Colonic mucosa (tissue), 4 donors: ENCODE data around the gene TUBA1C. TPM values are rescaled to one million over a fixed set of nuclear protein-coding genes. Genes with fewer than 3 reads are reported as not detected.

Experiments
- DNase-seq: peaks from one replicate; pipeline ENCODE4 v3.0.0-alpha.2; 2020
- H3K27ac ChIP-seq: fragments of 200-600 bp; one replicate; pipeline ENCODE4 v1.8.0; 2021
- H3K27me3 ChIP-seq: fragments of 200-600 bp; one replicate; pipeline ENCODE4 v1.8.0; 2021
- H3K36me3 ChIP-seq: fragments of 200-600 bp; one replicate; pipeline ENCODE4 v1.8.0; 2021
- H3K4me1 ChIP-seq: fragments of 200-600 bp; one replicate; pipeline ENCODE4 v1.8.0; 2021; ENCODE audit warnings: mild to moderate bottlenecking
- H3K4me3 ChIP-seq: fragments of 200-600 bp; one replicate; pipeline ENCODE4 v1.8.0; 2021
- H3K9ac ChIP-seq, 2 donors: one replicate each; pipeline ENCODE4 v1.7.0; 2013; ENCODE audit warnings: control low read depth in 2 of 2, low read depth in 2 of 2, low read length in 2 of 2
- H3K9me3 ChIP-seq: fragments of 200-600 bp; one replicate; pipeline ENCODE4 v1.8.0; 2021
- CTCF ChIP-seq: fragments of 200-600 bp; IDR thresholded peaks from one replicate; pipeline ENCODE4 v1.8.0; 2022; ENCODE audit warnings: antibody characterized with exemption, mild to moderate bottlenecking
- intact Hi-C: fragments of 100-400 bp; cut with DNase I; formaldehyde crosslinking; loops from one replicate; pipeline ENCODE4 v1.14.1; 2022
- total RNA-seq, 2 donors: library from RNA; stranded (reverse); fragmentation: NEBNext Ultra II Directional in 1 of 2; extraction: Animal tissue kit (Norgen Biotek cat#: 25700) in 1 of 2; gene quantifications; one replicate each; pipeline ENCODE4 v1.2.1, GENCODE V29; 2021
- donor health status: healthy.
- donor health status: DM: no; HTN: no; CAD: no.
- donor health status: DM: no; HTN: no; CAD: no.

Gene TUBA1C
- total RNA-seq, 2 donors from 2014 or later, result 183 to 368 TPM

- no peak for TF ChIP-seq CTCF
- Histone ChIP-seq H3K4me3 (no peak overlapping the region), H3K27me3 (no peaks in the 10 kb centered on the region), H3K9me3 (no peaks in the 10 kb centered on the region), H3K4me1 (no peaks in the 10 kb centered on the region), H3K36me3 (no peaks in the 10 kb centered on the region), H3K9ac (no peak overlapping the region), H3K27ac (peak overlapping the region; percentile 85)
- no peak for DNase-seq
- intact Hi-C loops, result loop anchor here (5.0 kb wide), 1 partner anchor 45 kb away; the partner anchor contains the start of gene TUBA1A
Measured at GRCh38 chr12:49231878-49232655, 32.8 kb upstream of the TUBA1C start.

GRCh38 chr12:49232940-49233841, 31.7 kb upstream of the TUBA1C start:
- peak overlapping the region; percentile 85 for H3K27ac ChIP-seq
- no peaks in the 10 kb centered on the region for H3K4me1 ChIP-seq
- H3K4me3 ChIP-seq, result no peak overlapping the region
- peak; percentile 33 for DNase-seq
- H3K9ac ChIP-seq, result peak overlapping the region; percentile 8 to 62
- TF ChIP-seq CTCF, result no peak
- intact Hi-C loops, result loop anchor here (5.0 kb wide), 1 partner anchor 46 kb away; the partner anchor contains the start of gene TUBA1A
- no peaks in the 10 kb centered on the region for H3K36me3 ChIP-seq
- no peaks in the 10 kb centered on the region for H3K27me3 ChIP-seq
- H3K9me3 ChIP-seq, result no peaks in the 10 kb centered on the region

- intact Hi-C loops, result loop anchor here (5.0 kb wide), 1 partner anchor 47 kb away; the partner anchor contains the start of gene TUBA1A
- peak; percentile 37 for DNase-seq
- peak overlapping the region; percentile 35 for H3K4me3 ChIP-seq
Measured at GRCh38 chr12:49233842-49234526, 30.9 kb upstream of the TUBA1C start.

GRCh38 chr12:49236423-49236822, 28.5 kb upstream of the TUBA1C start:
- no peaks in the 10 kb centered on the region for H3K27me3 ChIP-seq
- no peak for DNase-seq
- H3K9ac ChIP-seq, result no peak overlapping the region
- no peaks in the 10 kb centered on the region for H3K36me3 ChIP-seq
- no peaks in the 10 kb centered on the region for H3K4me1 ChIP-seq
- H3K4me3 ChIP-seq, result no peak overlapping the region
- no peak for TF ChIP-seq CTCF
- H3K27ac ChIP-seq, result no peak overlapping the region
- no peaks in the 10 kb centered on the region for H3K9me3 ChIP-seq
- intact Hi-C loops, result loop anchor here (5.0 kb wide), 1 partner anchor 104 kb away; the partner anchor contains the start of gene TUBA1B

More at GRCh38 chr12:49233842-49234526, 30.9 kb upstream of the TUBA1C start:
- Histone ChIP-seq H3K27me3 (no peaks in the 10 kb centered on the region), H3K27ac (peak overlapping the region; percentile 85), H3K4me1 (no peaks in the 10 kb centered on the region), H3K9me3 (no peaks in the 10 kb centered on the region), H3K9ac (peak overlapping the region; percentile 62 to 66), H3K36me3 (no peaks in the 10 kb centered on the region)
- TF ChIP-seq CTCF, result no peak

GRCh38 chr12:49243631-49244030, 21.3 kb upstream of the TUBA1C start:
- Histone ChIP-seq H3K36me3 (no peaks in the 10 kb centered on the region), H3K9ac (no peak overlapping the region), H3K4me3 (no peak overlapping the region), H3K27me3 (no peaks in the 10 kb centered on the region), H3K9me3 (no peaks in the 10 kb centered on the region), H3K4me1 (no peaks in the 10 kb centered on the region), H3K27ac (no peak overlapping the region)
- intact Hi-C loops, result no loop called here
- DNase-seq, result no peak
- TF ChIP-seq CTCF, result no peak
